Fibroblast of lung (primary cell): Measurements from ENCODE around the gene MRTFA. TPM values are rescaled to one million over a fixed set of nuclear protein-coding genes. Genes with fewer than 3 reads are reported as not detected.
A peak's percentile ranks its signal among the peaks of the same experiment; 100 is the strongest.

ENCODE experiments used
- DNase-seq, 2 donors: peaks; one replicate each; pipeline versions ENCODE4 v3.0.0 to v3.0.0-alpha.2; 2010; ENCODE audit warnings: low read depth in 2 of 2
- H2AFZ ChIP-seq: 2 replicates; pipeline ENCODE4 v1.5.1; 2012; ENCODE audit warnings: low read length, control low read depth, inconsistent platforms
- H3K27ac ChIP-seq: 2 replicates; pipeline ENCODE4 v1.5.1; 2011; ENCODE audit warnings: low read length, control low read depth; ENCODE audit not compliant: insufficient read depth
- H3K27me3 ChIP-seq: 2 replicates; pipeline ENCODE4 v1.5.1; 2011; ENCODE audit warnings: mild to moderate bottlenecking, low read length; ENCODE audit not compliant: control insufficient read depth, insufficient read depth
- H3K36me3 ChIP-seq: 2 replicates; pipeline ENCODE4 v1.5.1; 2011; ENCODE audit warnings: low read length; ENCODE audit not compliant: control insufficient read depth, insufficient read depth
- H3K4me1 ChIP-seq: 2 replicates; pipeline ENCODE4 v1.5.1; 2011; ENCODE audit warnings: low read length; ENCODE audit not compliant: control insufficient read depth, insufficient read depth; ENCODE audit errors: extremely low read depth
- H3K4me2 ChIP-seq: 2 replicates; pipeline ENCODE4 v1.5.1; 2011; ENCODE audit warnings: low read length, control low read depth; ENCODE audit not compliant: insufficient read depth; ENCODE audit errors: extremely low read depth
- H3K4me3 ChIP-seq, 4 experiments: fragments of 200-600 bp in 1 of 4; sonication (generic) in 1 of 4; replicated peaks in 1 of 4; 2 replicates each; pipeline ENCODE4 v1.5.1; 2011 to 2016; ENCODE audit warnings: low read length in 4 of 4, low read depth in 3 of 4, mild to moderate bottlenecking in 3 of 4, control low read depth in 2 of 4, inconsistent platforms in 1 of 4, mixed read lengths in 1 of 4; ENCODE audit not compliant: insufficient read depth in 1 of 4; ENCODE audit errors: control extremely low read depth in 1 of 4
- H3K79me2 ChIP-seq: 2 replicates; pipeline ENCODE4 v1.5.1; 2012; ENCODE audit warnings: mild to moderate bottlenecking, low read length, inconsistent platforms; ENCODE audit not compliant: control insufficient read depth, insufficient read depth
- H3K9ac ChIP-seq: 2 replicates; pipeline ENCODE4 v1.5.1; 2011; ENCODE audit warnings: mild to moderate bottlenecking, low read length, control low read depth; ENCODE audit not compliant: insufficient read depth
- H3K9me3 ChIP-seq: 2 replicates; pipeline ENCODE4 v1.5.1; 2012; ENCODE audit warnings: low read depth, low read length; ENCODE audit not compliant: control insufficient read depth, insufficient read depth
- H4K20me1 ChIP-seq: 2 replicates; pipeline ENCODE4 v1.5.1; 2011; ENCODE audit warnings: low read length; ENCODE audit not compliant: control insufficient read depth, insufficient read depth; ENCODE audit errors: extremely low read depth
- CTCF ChIP-seq, 2 donors: IDR thresholded peaks in 1 of 2; conservative IDR thresholded peaks in 1 of 2; 1 replicate in 1 of 2; 2 replicates in 1 of 2; pipeline ENCODE4 v1.5.1; 2011 to 2012; ENCODE audit warnings: low read length in 2 of 2, control low read depth in 1 of 2, inconsistent platforms in 1 of 2, low read depth in 1 of 2, mild to moderate bottlenecking in 1 of 2
- EZH2 ChIP-seq: IDR thresholded peaks from 2 replicates; pipeline ENCODE4 v1.5.1; 2012; ENCODE audit warnings: low read length, control low read depth, mild to moderate bottlenecking; ENCODE audit errors: missing control alignments
- polyA plus RNA-seq, 2 donors: library from polyadenylated mRNA; depleted of rRNA in 1 of 2; stranded (reverse) in 1 of 2; unstranded in 1 of 2; fragments of >200 nt; gene quantifications; 2 replicates each; pipeline ENCODE4 v1.2.1, GENCODE V29; 2011 to 2012; ENCODE audit warnings: missing spikeins in 1 of 2
- total RNA-seq: library from RNA; depleted of rRNA; stranded (reverse); fragments of >200 nt; gene quantifications from 2 replicates; pipeline ENCODE4 v1.2.1, GENCODE V29; 2014

The MRTFA gene
- total and polyA plus RNA-seq, 2 donors (not counting 1 experiment from before 2014, with no cell fraction given) = 7.6 to 23.0 TPM

- H3K9me3 ChIP-seq = no peaks in the 10 kb centered on the region
- H3K9ac ChIP-seq = no peak overlapping the region
- no peaks in the 10 kb centered on the region for H3K27me3 ChIP-seq
- no peaks in the 10 kb centered on the region for H4K20me1 ChIP-seq
- H3K4me1 ChIP-seq = peaks cover 2% of the 10 kb centered on the region
- H2AFZ ChIP-seq = no peak overlapping the region
- no peaks in the 10 kb centered on the region for H3K36me3 ChIP-seq
- TF ChIP-seq EZH2 (no peak), CTCF (conservative IDR thresholded peaks at IDR 0.05 in 1 of 2, IDR thresholded peaks at IDR 0.05 in 1 of 2; ENCODE audit: low read depth in 1 of 2, low read length in 2 of 2) (no peak)
- no peak overlapping the region for H3K27ac ChIP-seq
- H3K4me3 ChIP-seq = no peak overlapping the region
- H3K4me2 ChIP-seq = no peak overlapping the region
- H3K79me2 ChIP-seq = no peaks in the 10 kb centered on the region
- no peak for DNase-seq
Measured at GRCh38 chr22:40671369-40671768, 34.9 kb upstream of the MRTFA start.

DNA sequence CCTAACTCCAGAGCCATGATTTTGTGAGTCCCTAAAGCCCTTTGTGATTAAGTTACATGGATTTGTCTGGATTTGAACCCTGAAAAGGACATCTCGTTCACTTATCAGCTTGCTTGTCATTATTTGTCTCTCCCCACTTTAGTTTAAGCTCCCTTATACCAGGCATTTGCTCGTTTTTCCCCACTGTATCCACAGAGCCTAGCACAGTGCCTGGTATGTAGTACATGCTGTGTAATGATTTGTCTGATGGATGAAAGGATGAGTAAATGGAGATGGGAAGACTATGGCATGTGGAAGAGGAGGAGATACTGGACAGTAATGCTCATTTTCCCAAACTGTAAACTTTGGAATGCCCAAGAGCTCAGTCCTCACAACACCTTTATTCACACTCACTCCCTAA is 33.5 kb upstream of the MRTFA start:
- no peak overlapping the region for H3K27ac ChIP-seq
- TF ChIP-seq CTCF (conservative IDR thresholded peaks at IDR 0.05 in 1 of 2, IDR thresholded peaks at IDR 0.05 in 1 of 2; ENCODE audit: low read depth in 1 of 2, low read length in 2 of 2) (no peak), EZH2 (no peak)
- H3K79me2 ChIP-seq = no peaks in the 10 kb centered on the region
- H3K9me3 ChIP-seq = no peaks in the 10 kb centered on the region
- no peak overlapping the region for H3K9ac ChIP-seq
- no peak overlapping the region for H3K4me3 ChIP-seq
- peaks cover 2% of the 10 kb centered on the region for H3K4me1 ChIP-seq
- H4K20me1 ChIP-seq = no peaks in the 10 kb centered on the region
- no peak overlapping the region for H2AFZ ChIP-seq
- H3K4me2 ChIP-seq = no peak overlapping the region
- no peaks in the 10 kb centered on the region for H3K27me3 ChIP-seq
- no peak for DNase-seq
- H3K36me3 ChIP-seq = no peaks in the 10 kb centered on the region

GRCh38 chr22:40668611-40669411 is 32.3 kb upstream of the MRTFA start:
- H4K20me1 ChIP-seq = no peaks in the 10 kb centered on the region
- H3K4me3 ChIP-seq = no peak overlapping the region
- no peak overlapping the region for H3K4me2 ChIP-seq
- peaks cover 4% of the 10 kb centered on the region for H3K4me1 ChIP-seq
- TF ChIP-seq EZH2 (no peak), CTCF (conservative IDR thresholded peaks at IDR 0.05 in 1 of 2, IDR thresholded peaks at IDR 0.05 in 1 of 2; ENCODE audit: low read depth in 1 of 2, low read length in 2 of 2) (no peak)
- H3K36me3 ChIP-seq = no peaks in the 10 kb centered on the region
- no peak overlapping the region for H2AFZ ChIP-seq
- H3K27ac ChIP-seq = peak overlapping the region; percentile 45
- H3K27me3 ChIP-seq = no peaks in the 10 kb centered on the region
- H3K79me2 ChIP-seq = no peaks in the 10 kb centered on the region
- no peak overlapping the region for H3K9ac ChIP-seq
- peak; percentile 78 to 90 for DNase-seq
- no peaks in the 10 kb centered on the region for H3K9me3 ChIP-seq
